ENCODE measurements around the gene GLTPD2. TPM values are rescaled to one million over a fixed set of nuclear protein-coding genes. Genes with fewer than 3 reads are reported as not detected.
A peak's percentile ranks its signal among the peaks of the same experiment; 100 is the strongest.

The GLTPD2 gene
- total RNA-seq, 1 experiment from 2014 or later: not detected

GRCh38 chr17:4786106-4786511, 2.7 kb upstream of the GLTPD2 start, which contains the start of gene VMO1:
VMO1 (minus strand) TSS chr17:4786364; CDS start chr17:4786352, 12 bp downstream.
- no peak within 1 kb of the TSS for H4K5ac ChIP-seq (ENCODE audit: insufficient read length, low read depth, low read length)
- H3K79me1 ChIP-seq (ENCODE audit: insufficient read depth, low read depth, low read length, poor library complexity, severe bottlenecking): no peaks in the 10 kb centered on the region
- no peak within 1 kb of the TSS for H3K23ac ChIP-seq (ENCODE audit: insufficient read length, low read depth, low read length)
- H3K36me3 Mint-ChIP-seq (ENCODE audit: insufficient read depth in 1 of 3, low read depth in 3 of 3): no peaks in the 10 kb centered on the region; a peak in 1 of 7 replicates
- no peak within 1 kb of the TSS for H2BK15ac ChIP-seq (ENCODE audit: low read depth, low read length)
- H3K27me3 Mint-ChIP-seq (ENCODE audit: low read depth): peaks cover 84% of the 10 kb centered on the region
- H2BK20ac ChIP-seq (ENCODE audit: low read depth, low read length, poor library complexity, severe bottlenecking): no peak within 1 kb of the TSS
- peaks cover 29 to 39% of the 10 kb centered on the region in 2 experiments for H3K4me1 Mint-ChIP-seq
- WGBS (ENCODE audit: extremely low coverage, insufficient read length, low lambda C conversion rate): no CpG with 5 or more reads among the region's 24 CpGs
- no peak within 1 kb of the TSS for H2BK120ac ChIP-seq (ENCODE audit: low read depth, low read length, poor library complexity, severe bottlenecking)
- H3K27me3 ChIP-seq (ENCODE audit: insufficient read depth, low read length): peaks cover 51% of the 10 kb centered on the region
- no peak within 1 kb of the TSS for H3T11ph ChIP-seq (ENCODE audit: low read length)
- no peaks in the 10 kb centered on the region for H3K79me2 ChIP-seq (ENCODE audit: insufficient read depth, low read length)
- H3K9me3 Mint-ChIP-seq: no peaks in the 10 kb centered on the region; a peak in 1 of 5 replicates
- DNase-seq: peak; percentile 56
- H4K8ac ChIP-seq (replicated peaks; ENCODE audit: insufficient read length, low read depth, low read length): no peak within 1 kb of the TSS
- H2BK12ac ChIP-seq (ENCODE audit: insufficient read length, low read depth, low read length): no peak within 1 kb of the TSS
- H3K4me1 ChIP-seq (ENCODE audit: insufficient read depth, low read length): peaks cover 2% of the 10 kb centered on the region; the same call in 1 of the 2 replicates
- no peak for TF ChIP-seq CTCF (conservative IDR thresholded peaks at IDR 0.05)
- H3K56ac ChIP-seq (ENCODE audit: insufficient read length, low read depth, low read length): no peak within 1 kb of the TSS
- peak within 1 kb of the TSS in 1 of 2 experiments; percentile 42; a peak in 1 of 5 replicates for H3K4me3 Mint-ChIP-seq
- no peak within 1 kb of the TSS for H2AFZ ChIP-seq (ENCODE audit: low read length)
- H3K18ac ChIP-seq (ENCODE audit: insufficient read length, low read depth, low read length): peak within 1 kb of the TSS; percentile 11
- H4K20me1 ChIP-seq (ENCODE audit: control insufficient read depth, insufficient read depth, insufficient read length): peaks cover 3% of the 10 kb centered on the region
- H3K14ac ChIP-seq (ENCODE audit: insufficient read depth, low read length): no peak within 1 kb of the TSS; the same call in 1 of the 2 replicates
- no peak within 1 kb of the TSS for H3K9ac ChIP-seq (ENCODE audit: extremely low read depth, insufficient read length, low read length)
- H3K4me2 ChIP-seq (ENCODE audit: insufficient read depth, insufficient read length, low read length): peak within 1 kb of the TSS; percentile 11
- H3K9me3 ChIP-seq (ENCODE audit: control insufficient read depth, low read depth, low read length): no peaks in the 10 kb centered on the region
- no peak within 1 kb of the TSS for H3K27ac ChIP-seq (ENCODE audit: insufficient read length, low read depth, low read length)
- peaks cover 17% of the 10 kb centered on the region for H3K23me2 ChIP-seq (ENCODE audit: insufficient read length, low read depth, low read length, poor library complexity, severe bottlenecking)
- no peak within 1 kb of the TSS for H3K4ac ChIP-seq (ENCODE audit: low read depth, low read length)
- peak within 1 kb of the TSS in 1 of 3 experiments; percentile 26; a peak in 1 of 7 replicates for H3K27ac Mint-ChIP-seq
- no peak within 1 kb of the TSS for H2BK5ac ChIP-seq (ENCODE audit: insufficient read length, low read length)
- no peak within 1 kb of the TSS for H2AK5ac ChIP-seq (ENCODE audit: insufficient read length, low read length)
- no peak within 1 kb of the TSS for H4K91ac ChIP-seq (ENCODE audit: insufficient read length, low read depth, low read length)
